B cell (primary cell): ENCODE measurements around the gene CHPT1. TPM values are rescaled to one million over a fixed set of nuclear protein-coding genes. Genes with fewer than 3 reads are reported as not detected.

Experiments
- ATAC-seq: fragments of 200-7000 bp; cut with Tn5 transposase; one replicate; pipeline ENCODE4 v1.10.0; 2021; ENCODE audit warnings: low read depth, mild to moderate bottlenecking, moderate number of reproducible peaks, moderate library complexity
- CTCF ChIA-PET: fragments of 350-600 bp; sonication (Branson Sonifier 250); formaldehyde crosslinking; loops from one replicate; lab custom pipeline; 2021; ENCODE audit warnings: antibody characterized with exemption, inconsistent platforms; lab: Charles Lee
- POLR2A ChIA-PET: fragments of 350-600 bp; sonication (Branson Sonifier 250); formaldehyde crosslinking; loops from one replicate; lab custom pipeline; 2021; ENCODE audit warnings: antibody characterized with exemption; lab: Charles Lee
- DNase-seq: peaks from one replicate; pipeline ENCODE4 v3.0.0; 2013
- H2AFZ ChIP-seq: 2 replicates; pipeline ENCODE4 v1.6.1; 2012; ENCODE audit warnings: mild to moderate bottlenecking, low read depth, low read length; ENCODE audit not compliant: insufficient read depth, poor library complexity, severe bottlenecking
- H3K27ac ChIP-seq, 2 donors: 1 replicate in 1 of 2; 2 replicates in 1 of 2; pipeline ENCODE4 v1.5.1; 2012 to 2013; ENCODE audit warnings: low read length in 2 of 2, mild to moderate bottlenecking in 2 of 2, moderate library complexity in 1 of 2
- H3K27me3 ChIP-seq, 4 experiments: fragments of 200-600 bp in 1 of 4; sonication (generic) in 1 of 4; replicated peaks in 1 of 4; 1 replicate in 2 of 4; 2 replicates in 2 of 4; pipeline versions ENCODE4 v1.6.1 to v1.7.0; 2013 to 2016; ENCODE audit warnings: low read length in 3 of 4, mild to moderate bottlenecking in 2 of 4, mixed read lengths in 1 of 4, moderate library complexity in 1 of 4; ENCODE audit not compliant: insufficient read depth in 4 of 4, control insufficient read depth in 3 of 4; ENCODE audit errors: control extremely low read depth in 1 of 4
- H3K36me3 ChIP-seq, 2 experiments: replicated peaks in 1 of 2; 1 replicate in 1 of 2; 2 replicates in 1 of 2; pipeline versions ENCODE4 v1.6.1 to v1.7.1; 2013; ENCODE audit warnings: low read length in 1 of 2; ENCODE audit not compliant: insufficient read depth in 2 of 2, control insufficient read depth in 1 of 2; ENCODE audit errors: control extremely low read depth in 1 of 2, extremely low read depth in 1 of 2
- H3K4me1 ChIP-seq, 2 donors: fragments of 200-600 bp in 1 of 2; sonication (generic) in 1 of 2; 1 replicate in 1 of 2; 2 replicates in 1 of 2; pipeline versions ENCODE4 v1.5.1 to v1.6.1; 2013 to 2017; ENCODE audit warnings: low read length in 2 of 2; ENCODE audit not compliant: control insufficient read depth in 2 of 2, insufficient read depth in 2 of 2
- H3K4me2 ChIP-seq: replicated peaks from 2 replicates; pipeline ENCODE3; 2012; ENCODE audit warnings: mild to moderate bottlenecking, low read depth, low read length; ENCODE audit not compliant: poor library complexity, severe bottlenecking
- H3K4me3 ChIP-seq, 5 experiments: fragments of 200-600 bp in 1 of 5; sonication (generic) in 1 of 5; 1 replicate in 3 of 5; 2 replicates in 2 of 5; pipeline versions ENCODE4 v1.5.1 to v1.7.0; 2011 to 2016; ENCODE audit warnings: low read length in 4 of 5, mild to moderate bottlenecking in 4 of 5, low read depth in 2 of 5, control low read depth in 1 of 5, moderate library complexity in 1 of 5; ENCODE audit not compliant: insufficient read depth in 1 of 5; ENCODE audit errors: control extremely low read depth in 1 of 5, extremely low read depth in 1 of 5
- H3K79me2 ChIP-seq: fragments of 200-600 bp; sonication (generic); one replicate; pipeline ENCODE4 v1.6.0; 2016; ENCODE audit warnings: low read length; ENCODE audit not compliant: control insufficient read depth, insufficient read depth
- H3K9ac ChIP-seq: fragments of 200-600 bp; sonication (generic); 2 replicates; pipeline ENCODE4 v1.6.1; 2017; ENCODE audit warnings: mild to moderate bottlenecking, low read length, moderate library complexity
- H3K9me3 ChIP-seq, 3 donors: one replicate each; pipeline versions ENCODE4 v1.6.1 to v1.7.1; 2013; ENCODE audit warnings: low read length in 2 of 3; ENCODE audit not compliant: control insufficient read depth in 2 of 3, insufficient read depth in 1 of 3; ENCODE audit errors: control extremely low read depth in 1 of 3
- H4K20me1 ChIP-seq: 2 replicates; pipeline ENCODE4 v1.6.0; 2012; ENCODE audit warnings: mild to moderate bottlenecking, low read length; ENCODE audit not compliant: insufficient read depth, control insufficient read depth, poor library complexity, severe bottlenecking
- H3K27ac Mint-ChIP-seq: one replicate; pipeline ENCODE4 v1.8.0; 2021; ENCODE audit warnings: mixed read lengths
- H3K27me3 Mint-ChIP-seq: one replicate; pipeline ENCODE4 v1.8.0; 2021; ENCODE audit warnings: mixed read lengths
- H3K4me1 Mint-ChIP-seq: one replicate; pipeline ENCODE4 v1.8.0; 2021; ENCODE audit warnings: mixed read lengths
- H3K4me3 Mint-ChIP-seq: one replicate; pipeline ENCODE4 v1.8.0; 2021; ENCODE audit warnings: mixed read lengths
- H3K9me3 Mint-ChIP-seq: one replicate; pipeline ENCODE4 v1.8.0; 2022; ENCODE audit warnings: mixed read lengths; ENCODE audit not compliant: insufficient read depth
- CTCF ChIP-seq: fragments of 200-600 bp; IDR thresholded peaks from one replicate; pipeline ENCODE4 v1.8.0; 2022; ENCODE audit warnings: antibody characterized with exemption, mild to moderate bottlenecking
- EZH2 ChIP-seq: IDR thresholded peaks from 2 replicates; pipeline ENCODE4 v1.6.1; 2012; ENCODE audit warnings: borderline replicate concordance, low read depth, mild to moderate bottlenecking, moderate library complexity, low read length; ENCODE audit not compliant: insufficient read depth, poor library complexity, severe bottlenecking
- WGBS: methylation state at CpG from one replicate; pipeline ENCODE4 v1.1.5; 2013; ENCODE audit warnings: missing lambda C conversion rate; ENCODE audit not compliant: insufficient coverage; 5-methylcytosine and 5-hydroxymethylcytosine counted together
- intact Hi-C: fragments of 100-400 bp; cut with micrococcal nuclease; formaldehyde crosslinking; loops from one replicate; pipeline ENCODE4 v1.10.0; 2022
- polyA plus RNA-seq: library from polyadenylated mRNA; depleted of rRNA; stranded (reverse); fragments of >200 nt; gene quantifications from 2 replicates; pipeline ENCODE4 v1.2.3, GENCODE V29; 2012
- total RNA-seq, 2 donors: library from RNA; stranded (reverse); fragments of 120-200 nt in 1 of 2; gene quantifications; 1 replicate in 1 of 2; 2 replicates in 1 of 2; pipeline versions ENCODE4 v1.2.3 to v1.2.4, GENCODE V29; 2013 to 2022

Gene CHPT1
- total and polyA plus RNA-seq, 2 donors (not counting 1 experiment from before 2014, with no cell fraction given), result 46.9 to 215 TPM

- H3K27me3 ChIP-seq, result peaks cover 0 to 4% (median 0%) of the 10 kb centered on the region in 4 experiments
- H2AFZ ChIP-seq, result no peak overlapping the region
- no CpG with 5 or more reads among the region's 1 CpG for WGBS
- no peak overlapping the region for H3K4me3 Mint-ChIP-seq
- peaks cover 10% of the 10 kb centered on the region for H3K27me3 Mint-ChIP-seq
- CTCF ChIA-PET, result no interaction called here
- H3K9me3 ChIP-seq, result no peaks in the 10 kb centered on the region
- no peaks in the 10 kb centered on the region for H3K4me1 Mint-ChIP-seq
- POLR2A ChIA-PET, result no interaction called here
- H3K4me1 ChIP-seq, result no peaks in the 10 kb centered on the region
- no peaks in the 10 kb centered on the region for H3K36me3 ChIP-seq
- H3K27ac Mint-ChIP-seq, result no peak overlapping the region
- no peak overlapping the region for H3K4me3 ChIP-seq
- no peak overlapping the region for H3K9ac ChIP-seq
- H4K20me1 ChIP-seq, result no peaks in the 10 kb centered on the region
- no peak overlapping the region for H3K4me2 ChIP-seq
- ATAC-seq, result no peak
- intact Hi-C loops, result no loop called here
- no peaks in the 10 kb centered on the region for H3K79me2 ChIP-seq
- TF ChIP-seq EZH2 (no peak), CTCF (no peak)
- no peak overlapping the region for H3K27ac ChIP-seq
- H3K9me3 Mint-ChIP-seq, result no peaks in the 10 kb centered on the region
- DNase-seq, result no peak
These were observed 12.3 kb upstream of the CHPT1 start for GRCh38 chr12:101685092-101685491.

- no peaks in the 10 kb centered on the region for H3K79me2 ChIP-seq
- H3K4me1 ChIP-seq, result peaks cover 0 to under 1% of the 10 kb centered on the region in 2 donors
- H3K36me3 ChIP-seq, result no peaks in the 10 kb centered on the region
- H3K27me3 ChIP-seq, result peaks cover 0 to 4% (median 0%) of the 10 kb centered on the region in 4 experiments
- no peak overlapping the region for H3K4me3 ChIP-seq
- Mint-ChIP-seq H3K4me3 (no peak overlapping the region), H3K9me3 (no peaks in the 10 kb centered on the region), H3K27ac (no peak overlapping the region), H3K27me3 (peaks cover 10% of the 10 kb centered on the region), H3K4me1 (peaks cover 2% of the 10 kb centered on the region)
- no peak overlapping the region for H3K4me2 ChIP-seq
- ChIA-PET CTCF (interaction anchor here (2.1 kb wide), 1 partner anchor 10 kb away, joined by 7 read pairs; no protein-coding TSS in a partner anchor), POLR2A (no interaction called here)
- DNase-seq (no peak), ATAC-seq (no peak)
- H3K27ac ChIP-seq, result no peak overlapping the region
- H4K20me1 ChIP-seq, result no peaks in the 10 kb centered on the region
- WGBS, result 100% methylated on average over 1 of the region's 1 CpG
- no peak overlapping the region for H2AFZ ChIP-seq
- intact Hi-C loops, result no loop called here
- TF ChIP-seq EZH2, result no peak
- TF ChIP-seq CTCF, result no peak
- no peaks in the 10 kb centered on the region for H3K9me3 ChIP-seq
- H3K9ac ChIP-seq, result no peak overlapping the region
These were observed 11.3 kb upstream of the CHPT1 start for GRCh38 chr12:101686176-101686575.
